ENCODE measurements around the gene TRDN. TPM values are rescaled to one million over a fixed set of nuclear protein-coding genes. Genes with fewer than 3 reads are reported as not detected.
"Not testable (repeated sequence)": the region's sequence is repeated elsewhere in the genome, so short reads cannot be mapped to it uniquely, and the experiment has no call there.

The TRDN gene
- total RNA-seq, 1 experiment from 2014 or later, result not detected

- no peak for DNase-seq (ENCODE audit: low spot score)
Observed at GRCh38 chr6:123509112-123509511, 127.6 kb downstream of the TRDN start.

DNA sequence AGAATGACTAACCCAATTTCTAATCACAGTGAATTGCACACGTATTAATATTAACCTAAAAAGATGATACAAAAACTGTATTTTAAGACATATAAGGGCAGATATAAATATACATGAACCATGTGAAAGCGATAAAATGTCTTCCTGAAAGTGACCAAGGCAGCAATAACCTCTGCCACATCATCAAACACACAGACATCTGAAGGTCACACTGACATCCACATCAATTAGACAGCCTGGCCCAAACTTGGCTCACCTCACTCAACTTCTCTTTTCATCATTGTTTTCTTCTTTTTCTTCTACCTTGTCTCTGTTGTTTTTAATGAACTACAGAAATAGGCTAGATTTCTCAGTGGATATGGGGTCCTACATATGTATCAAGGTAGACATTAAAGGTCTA lies 128.5 kb downstream of the TRDN start:
- no peak for DNase-seq (ENCODE audit: low spot score)

DNA sequence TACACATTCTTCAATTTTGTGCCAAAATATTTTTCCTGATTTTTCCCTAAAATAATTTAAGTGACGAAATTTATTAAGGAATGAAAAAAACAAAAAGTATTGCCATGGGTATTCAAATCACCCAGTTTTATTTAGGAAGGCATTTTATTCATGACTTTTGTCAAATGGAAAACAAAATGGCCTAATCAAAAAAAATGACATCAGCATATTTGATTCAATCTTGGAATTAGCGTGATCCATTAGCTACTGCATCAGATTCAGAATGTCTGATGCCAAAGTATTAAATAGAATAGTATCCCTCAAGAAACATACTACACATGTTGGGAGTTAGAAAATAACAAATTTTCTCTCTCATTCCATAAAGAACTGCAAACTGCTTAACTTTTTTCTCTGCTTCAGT lies 129.2 kb downstream of the TRDN start:
- DNase-seq (ENCODE audit: low spot score), result no peak

GRCh38 chr6:123503619-123504018 lies 133.1 kb downstream of the TRDN start:
- DNase-seq (ENCODE audit: low spot score), result no peak

DNA sequence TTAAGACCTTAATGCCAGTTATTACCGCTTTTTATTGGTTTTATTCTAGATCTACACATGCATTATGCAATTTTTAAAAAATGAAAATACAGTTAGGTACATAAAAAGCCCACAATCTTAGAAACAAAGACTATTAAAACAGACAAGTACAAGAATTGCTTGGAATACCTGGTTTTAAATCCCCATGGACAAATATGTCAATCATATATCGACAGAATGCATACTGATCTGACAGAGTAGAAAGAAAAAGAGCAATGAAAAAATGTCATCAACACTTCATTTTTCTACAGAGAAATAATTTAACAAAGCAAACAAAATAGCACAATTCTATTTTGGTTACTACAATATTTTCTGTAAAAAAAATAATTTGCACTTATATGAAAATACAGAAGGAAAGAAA lies 139.7 kb downstream of the TRDN start:
- DNase-seq (ENCODE audit: low spot score), result no peak

- no peak for DNase-seq (ENCODE audit: low spot score)
Observed at GRCh38 chr6:123489589-123489988, 147.2 kb downstream of the TRDN start.

DNA sequence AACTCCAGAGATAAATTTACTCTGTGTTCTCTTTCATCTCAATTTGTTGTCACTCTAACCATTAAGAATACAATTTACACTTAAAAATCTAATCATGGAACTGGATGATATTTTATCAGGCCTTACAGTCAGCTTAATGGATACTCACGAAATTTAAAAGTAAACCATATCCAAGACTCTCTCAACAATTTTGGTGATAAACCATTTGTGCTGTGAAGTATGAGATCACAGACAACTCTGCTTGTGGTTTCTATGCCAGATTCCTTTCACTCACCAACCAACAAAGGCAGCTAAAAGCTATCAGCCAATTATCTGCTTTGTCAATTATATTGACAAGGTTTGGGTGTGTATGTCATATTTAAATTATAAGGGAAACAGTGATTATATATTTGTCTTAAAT lies 155.8 kb downstream of the TRDN start:
- no peak for DNase-seq (ENCODE audit: low spot score)

- not testable (repeated sequence) for DNase-seq (ENCODE audit: low spot score)
Observed at GRCh38 chr6:123472025-123472702, 164.6 kb downstream of the TRDN start.

DNA sequence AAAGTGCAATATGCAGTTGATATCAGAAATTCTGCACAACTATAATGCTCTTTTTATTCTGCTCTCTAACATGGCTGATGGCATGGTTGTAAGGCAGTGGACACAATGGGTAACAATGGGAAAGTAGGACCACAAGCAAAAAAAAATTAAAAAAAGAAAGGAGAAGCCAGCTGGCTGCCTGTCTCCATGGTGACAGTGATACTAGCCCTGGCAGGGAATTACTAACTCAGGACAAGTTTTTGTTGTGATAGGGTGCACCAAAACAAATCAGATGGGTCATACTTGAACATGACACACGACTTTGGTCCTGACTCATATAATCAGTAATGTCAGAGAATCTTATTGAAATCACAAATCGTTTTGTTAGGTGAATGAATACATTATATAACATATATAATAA lies 169.4 kb downstream of the TRDN start:
- no peak for DNase-seq (ENCODE audit: low spot score)

DNA sequence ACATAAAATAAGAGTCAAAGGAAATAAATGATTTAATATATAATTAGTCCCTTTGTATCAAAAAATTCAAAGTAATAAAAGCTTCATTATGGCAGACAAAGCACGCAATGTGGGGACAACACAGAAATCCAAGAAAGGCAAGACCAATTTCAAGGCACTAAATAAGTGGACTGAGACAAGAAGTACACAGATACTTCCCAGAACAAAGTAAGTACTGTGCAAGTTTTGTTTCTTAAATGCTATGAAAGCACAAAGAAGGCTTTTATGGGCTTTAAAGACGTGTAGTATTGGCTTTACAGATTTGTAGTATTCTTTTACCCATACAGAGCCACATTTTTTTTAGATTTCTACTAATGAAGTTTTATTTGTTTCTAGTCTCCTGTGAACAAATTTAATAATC lies 174.6 kb downstream of the TRDN start:
- DNase-seq (ENCODE audit: low spot score), result no peak

DNA sequence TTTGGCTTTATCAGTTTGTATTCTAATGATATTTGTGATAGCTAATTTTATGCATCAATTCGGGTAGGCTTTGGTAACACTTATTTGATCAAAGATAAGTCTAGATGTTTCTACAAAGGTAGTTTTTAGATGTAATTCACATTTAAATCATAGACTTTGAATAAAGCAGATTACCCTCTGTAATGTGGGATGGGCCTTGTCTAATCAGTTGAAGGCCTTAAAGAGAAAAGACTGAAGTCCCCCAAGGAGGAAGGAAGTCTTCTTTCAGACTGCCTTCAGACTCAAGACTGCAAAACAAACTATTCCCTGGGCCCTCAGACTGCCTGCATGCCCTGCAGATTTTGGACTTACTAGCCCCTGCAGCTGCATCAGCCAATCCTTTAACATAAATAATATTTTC lies 178.5 kb downstream of the TRDN start:
- no peak for DNase-seq (ENCODE audit: low spot score)

DNA sequence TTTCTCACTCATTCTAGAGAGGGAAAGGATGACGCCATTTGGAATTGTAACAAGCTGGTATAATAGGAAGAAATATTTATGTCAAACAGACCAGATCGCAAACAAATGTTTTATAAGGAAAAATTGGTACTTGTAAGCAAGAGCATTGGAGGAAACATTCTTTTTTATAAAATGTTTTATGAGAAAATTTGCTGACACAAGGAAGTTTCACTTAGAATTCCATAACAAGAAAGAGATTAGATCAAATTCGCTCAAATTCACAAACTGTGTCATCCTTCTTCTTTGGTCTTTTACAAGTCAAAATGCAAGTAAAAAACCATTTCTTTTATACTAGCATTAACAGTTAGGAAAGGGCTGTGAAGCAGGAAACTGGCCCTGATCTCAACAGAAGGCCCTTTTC lies 179.9 kb downstream of the TRDN start:
- DNase-seq (ENCODE audit: low spot score), result no peak

GRCh38 chr6:123454448-123454847 lies 182.3 kb downstream of the TRDN start:
- no peak for DNase-seq (ENCODE audit: low spot score)

DNA sequence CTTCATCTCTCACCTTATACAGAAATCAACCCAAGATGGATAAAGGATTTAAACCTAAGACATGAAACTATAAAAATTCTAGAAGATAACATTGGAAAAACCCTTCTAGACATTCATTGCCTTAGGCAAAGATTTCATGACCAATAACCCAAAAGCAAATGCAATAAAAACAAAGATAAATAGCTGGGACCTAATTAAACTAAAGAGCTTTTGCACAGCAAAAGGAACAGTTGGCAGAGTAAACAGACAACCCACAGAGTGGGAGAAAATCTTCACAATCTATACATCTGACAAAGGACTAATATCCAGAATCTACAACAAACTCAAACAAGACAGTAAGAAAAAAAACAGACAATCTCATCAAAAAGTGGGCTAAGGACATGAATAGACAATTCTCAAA lies 183.7 kb downstream of the TRDN start:
- not testable (repeated sequence) for DNase-seq (ENCODE audit: low spot score)

DNA sequence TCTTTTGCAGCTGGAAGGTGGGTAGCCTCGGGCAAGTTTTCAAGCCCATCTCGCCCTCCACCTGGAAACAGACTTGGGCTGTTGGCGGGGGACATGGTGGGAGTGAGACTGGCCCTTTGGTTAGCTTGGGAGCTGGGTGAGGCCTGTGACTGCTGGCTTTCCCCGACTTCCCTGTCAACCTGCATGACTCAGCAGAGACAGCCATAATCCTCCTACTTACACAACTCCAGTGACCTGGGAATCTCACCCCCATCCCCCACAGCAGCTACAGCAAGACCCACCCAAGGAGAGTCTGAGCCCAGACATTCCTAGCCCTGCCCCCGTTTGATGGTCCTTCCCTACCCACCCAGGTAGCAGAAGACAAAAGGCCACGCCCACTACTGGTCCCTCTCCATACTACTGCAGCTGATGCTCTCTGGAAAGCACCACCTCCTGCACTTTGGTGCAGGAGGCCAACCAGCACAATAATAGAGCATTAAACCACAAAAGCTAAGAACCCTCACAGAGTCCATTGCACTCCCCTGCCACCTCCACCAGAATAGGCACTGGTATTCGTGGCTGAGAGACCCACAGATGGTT lies 188.4 kb downstream of the TRDN start:
- no peak for DNase-seq (ENCODE audit: low spot score)

GRCh38 chr6:123447315-123447937 lies 189.3 kb downstream of the TRDN start:
- no peak for DNase-seq (ENCODE audit: low spot score)

DNA sequence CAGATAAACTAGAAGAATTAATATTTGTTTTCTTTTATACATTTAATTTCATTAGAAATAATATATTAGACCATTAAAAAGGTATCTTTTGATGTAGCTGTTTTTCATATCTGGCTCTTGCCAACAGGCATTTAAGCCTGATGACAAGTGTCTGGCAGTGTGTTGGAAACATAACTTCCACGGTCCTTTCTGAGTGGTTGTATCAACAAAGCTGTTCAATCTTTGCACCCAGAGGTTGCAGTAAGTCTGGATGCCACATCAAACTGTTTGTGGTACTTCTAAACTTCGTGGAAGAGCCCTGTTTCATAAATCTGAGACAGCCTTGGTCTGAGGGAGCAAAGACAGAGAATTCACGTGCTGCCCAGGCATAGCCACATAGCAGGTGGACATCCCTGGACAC lies 197.4 kb downstream of the TRDN start:
- DNase-seq (ENCODE audit: low spot score), result no peak

GRCh38 chr6:123434186-123434585 lies 202.6 kb downstream of the TRDN start:
- DNase-seq (ENCODE audit: low spot score), result no peak

- DNase-seq (ENCODE audit: low spot score), result no peak
Observed at GRCh38 chr6:123430970-123431369, 205.8 kb downstream of the TRDN start.

DNA sequence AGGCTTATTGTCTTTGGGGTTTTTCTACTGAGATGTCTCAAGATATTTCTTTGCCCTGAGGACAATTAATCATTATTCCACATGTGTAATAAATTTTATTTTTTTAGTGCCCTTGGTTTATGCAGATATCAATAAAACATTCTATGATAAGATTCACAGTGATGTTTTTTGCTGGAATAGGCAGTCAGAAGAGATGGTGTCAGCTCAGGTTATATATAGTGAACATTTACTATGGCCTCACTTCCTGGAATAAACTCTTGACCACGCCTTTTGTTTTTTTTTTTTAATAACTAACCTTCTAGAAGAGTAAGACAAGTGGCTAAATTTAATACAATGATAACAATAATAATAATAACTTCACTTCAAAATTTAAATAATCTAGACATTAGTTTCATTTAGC lies 209.7 kb downstream of the TRDN start:
- no peak for DNase-seq (ENCODE audit: low spot score)

DNA sequence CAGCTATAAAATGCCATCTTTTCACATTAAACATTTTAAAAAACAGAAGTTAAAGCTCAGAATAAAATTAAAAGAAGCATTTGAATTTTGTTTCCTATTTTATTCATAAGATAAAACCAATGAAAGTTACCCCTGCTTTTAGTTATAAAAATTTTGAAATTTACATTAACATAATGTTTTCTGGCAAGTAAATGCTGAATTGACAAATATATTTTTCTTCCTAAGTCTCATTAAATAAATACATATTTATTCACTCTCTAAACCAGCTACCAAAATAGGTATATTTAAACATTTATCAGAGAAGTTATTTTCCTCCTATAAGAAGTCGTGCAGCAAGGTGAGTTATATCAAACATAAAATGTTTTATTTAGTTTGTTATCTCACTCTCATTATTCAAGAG lies 213.6 kb downstream of the TRDN start:
- DNase-seq (ENCODE audit: low spot score), result no peak

DNA sequence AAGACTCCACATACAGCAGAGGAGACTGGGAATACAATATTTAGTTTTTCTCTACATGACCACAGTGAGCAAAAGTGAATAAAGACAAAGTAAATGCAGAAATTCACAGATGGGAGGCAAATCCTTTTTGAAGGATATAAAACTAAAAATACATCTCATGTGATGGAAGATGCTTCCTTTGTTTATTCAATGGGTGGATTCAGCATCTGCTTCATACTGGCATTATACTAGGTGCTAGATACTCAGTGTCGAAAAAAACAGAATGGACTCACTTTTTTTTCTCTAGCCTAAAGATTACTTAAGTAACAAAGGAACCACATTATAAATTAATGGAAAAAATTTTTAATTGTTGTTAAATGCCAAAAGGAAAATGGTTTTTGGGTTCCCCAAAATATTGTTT lies 216.2 kb downstream of the TRDN start:
- no peak for DNase-seq (ENCODE audit: low spot score)

DNA sequence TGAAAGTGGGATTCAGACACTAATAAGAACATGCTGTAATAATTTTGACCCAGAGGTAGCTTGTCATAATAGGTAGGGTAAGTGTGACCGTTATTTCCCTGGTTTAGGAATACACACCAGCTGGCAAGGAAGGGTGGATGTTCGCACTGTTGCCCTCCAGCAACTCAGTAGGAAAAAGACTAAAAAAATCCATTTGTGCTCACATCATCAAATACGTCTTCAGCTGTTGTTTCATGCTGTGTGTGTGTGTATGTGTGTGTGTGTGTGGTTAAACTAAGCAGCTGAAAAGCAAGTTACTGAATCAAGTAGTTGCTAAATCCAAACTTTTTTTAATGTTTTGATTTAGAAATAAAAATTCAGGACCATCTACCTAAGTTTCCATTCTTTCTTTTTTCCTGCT lies 218.7 kb downstream of the TRDN start:
- no peak for DNase-seq (ENCODE audit: low spot score)
